SK-N-MC (cell line): ENCODE measurements around the gene TMEM144.

Experiments
- EZH2 ChIP-seq: fragments of 200-600 bp; sonication (generic); IDR thresholded peaks from one replicate; pipeline ENCODE4 v1.6.1; 2017; ENCODE audit warnings: antibody characterized with exemption
- POLR2AphosphoS5 ChIP-seq: IDR thresholded peaks from 2 replicates; pipeline ENCODE4 v1.6.1; 2012; ENCODE audit warnings: mild to moderate bottlenecking, low read depth, low read length, borderline replicate concordance

DNA sequence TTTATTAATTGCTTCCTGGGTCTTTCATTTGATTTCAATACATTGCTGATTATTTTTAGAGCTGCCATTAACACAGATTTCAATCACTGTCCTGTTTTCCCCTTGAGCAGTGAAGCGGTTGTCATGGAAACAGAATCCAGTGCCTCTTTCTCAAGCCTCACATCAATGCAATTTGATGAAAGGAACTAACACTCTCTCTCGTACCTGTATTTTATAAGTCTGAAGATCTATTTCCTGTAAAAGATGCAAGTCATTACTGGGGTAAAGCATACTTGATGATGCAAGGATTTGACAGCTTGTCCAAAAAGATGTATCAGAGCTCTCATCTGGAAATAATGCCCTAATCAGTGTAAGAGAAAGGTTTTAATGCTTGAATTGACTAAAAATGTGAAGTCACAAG, 19.6 kb upstream of the TMEM144 start:
- TF ChIP-seq EZH2 (no peak), POLR2AphosphoS5 (no peak)
